Fibroblast of lung (primary cell): ENCODE results near the gene TRIL. TPM values are rescaled to one million over a fixed set of nuclear protein-coding genes. Genes with fewer than 3 reads are reported as not detected.

ENCODE experiments used
- DNase-seq, 2 donors: peaks; one replicate each; pipeline versions ENCODE4 v3.0.0 to v3.0.0-alpha.2; 2010; ENCODE audit warnings: low read depth in 2 of 2
- H2AFZ ChIP-seq: 2 replicates; pipeline ENCODE4 v1.5.1; 2012; ENCODE audit warnings: low read length, control low read depth, inconsistent platforms
- H3K27ac ChIP-seq: 2 replicates; pipeline ENCODE4 v1.5.1; 2011; ENCODE audit warnings: low read length, control low read depth; ENCODE audit not compliant: insufficient read depth
- H3K27me3 ChIP-seq: 2 replicates; pipeline ENCODE4 v1.5.1; 2011; ENCODE audit warnings: mild to moderate bottlenecking, low read length; ENCODE audit not compliant: control insufficient read depth, insufficient read depth
- H3K36me3 ChIP-seq: 2 replicates; pipeline ENCODE4 v1.5.1; 2011; ENCODE audit warnings: low read length; ENCODE audit not compliant: control insufficient read depth, insufficient read depth
- H3K4me1 ChIP-seq: 2 replicates; pipeline ENCODE4 v1.5.1; 2011; ENCODE audit warnings: low read length; ENCODE audit not compliant: control insufficient read depth, insufficient read depth; ENCODE audit errors: extremely low read depth
- H3K4me2 ChIP-seq: 2 replicates; pipeline ENCODE4 v1.5.1; 2011; ENCODE audit warnings: low read length, control low read depth; ENCODE audit not compliant: insufficient read depth; ENCODE audit errors: extremely low read depth
- H3K4me3 ChIP-seq, 4 experiments: fragments of 200-600 bp in 1 of 4; sonication (generic) in 1 of 4; replicated peaks in 1 of 4; 2 replicates each; pipeline ENCODE4 v1.5.1; 2011 to 2016; ENCODE audit warnings: low read length in 4 of 4, low read depth in 3 of 4, mild to moderate bottlenecking in 3 of 4, control low read depth in 2 of 4, inconsistent platforms in 1 of 4, mixed read lengths in 1 of 4; ENCODE audit not compliant: insufficient read depth in 1 of 4; ENCODE audit errors: control extremely low read depth in 1 of 4
- H3K79me2 ChIP-seq: 2 replicates; pipeline ENCODE4 v1.5.1; 2012; ENCODE audit warnings: mild to moderate bottlenecking, low read length, inconsistent platforms; ENCODE audit not compliant: control insufficient read depth, insufficient read depth
- H3K9ac ChIP-seq: 2 replicates; pipeline ENCODE4 v1.5.1; 2011; ENCODE audit warnings: mild to moderate bottlenecking, low read length, control low read depth; ENCODE audit not compliant: insufficient read depth
- H3K9me3 ChIP-seq: 2 replicates; pipeline ENCODE4 v1.5.1; 2012; ENCODE audit warnings: low read depth, low read length; ENCODE audit not compliant: control insufficient read depth, insufficient read depth
- H4K20me1 ChIP-seq: 2 replicates; pipeline ENCODE4 v1.5.1; 2011; ENCODE audit warnings: low read length; ENCODE audit not compliant: control insufficient read depth, insufficient read depth; ENCODE audit errors: extremely low read depth
- EZH2 ChIP-seq: IDR thresholded peaks from 2 replicates; pipeline ENCODE4 v1.5.1; 2012; ENCODE audit warnings: low read length, control low read depth, mild to moderate bottlenecking; ENCODE audit errors: missing control alignments
- polyA plus RNA-seq, 2 donors: library from polyadenylated mRNA; depleted of rRNA in 1 of 2; stranded (reverse) in 1 of 2; unstranded in 1 of 2; fragments of >200 nt; gene quantifications; 2 replicates each; pipeline ENCODE4 v1.2.1, GENCODE V29; 2011 to 2012; ENCODE audit warnings: missing spikeins in 1 of 2
- total RNA-seq: library from RNA; depleted of rRNA; stranded (reverse); fragments of >200 nt; gene quantifications from 2 replicates; pipeline ENCODE4 v1.2.1, GENCODE V29; 2014
- TF ChIP-seq, protein P1 (sequence below), 2 donors: IDR thresholded peaks in 1 of 2; conservative IDR thresholded peaks in 1 of 2; 1 replicate in 1 of 2; 2 replicates in 1 of 2; pipeline ENCODE4 v1.5.1; 2011 to 2012; ENCODE audit warnings: low read length in 2 of 2, control low read depth in 1 of 2, inconsistent platforms in 1 of 2, low read depth in 1 of 2, mild to moderate bottlenecking in 1 of 2

The TRIL gene
- total and polyA plus RNA-seq, 2 donors (not counting 1 experiment from before 2014, with no cell fraction given), result 0.10 to 0.17 TPM

DNA sequence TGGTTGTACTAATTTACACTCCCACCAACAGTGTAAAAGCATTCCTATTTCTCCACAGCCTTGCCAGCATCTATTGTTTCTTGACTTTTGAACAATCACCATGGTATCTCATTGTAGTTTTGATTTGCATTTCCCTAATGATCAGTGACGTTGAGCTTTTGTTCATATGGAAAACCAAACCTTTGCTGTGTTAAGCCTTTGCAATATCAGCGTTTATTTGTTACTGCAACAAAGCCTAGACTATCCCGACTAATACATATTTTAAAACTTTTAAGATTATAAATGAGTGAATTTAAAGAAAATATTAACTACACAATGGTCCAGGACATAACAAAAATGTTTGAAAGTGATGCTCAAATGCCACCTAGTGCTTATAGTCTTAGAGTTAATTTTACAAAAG lies 26.6 kb downstream of the TRIL start:
- Histone ChIP-seq H3K27ac (no peak overlapping the region), H3K79me2 (no peaks in the 10 kb centered on the region), H3K4me3 (no peak overlapping the region), H4K20me1 (no peaks in the 10 kb centered on the region), H3K27me3 (peaks cover 12% of the 10 kb centered on the region), H2AFZ (no peak overlapping the region), H3K9ac (no peak overlapping the region), H3K36me3 (no peaks in the 10 kb centered on the region), H3K9me3 (no peaks in the 10 kb centered on the region), H3K4me2 (no peak overlapping the region), H3K4me1 (no peaks in the 10 kb centered on the region)
- TF ChIP-seq EZH2, result no peak
- no peak for DNase-seq

DNA sequence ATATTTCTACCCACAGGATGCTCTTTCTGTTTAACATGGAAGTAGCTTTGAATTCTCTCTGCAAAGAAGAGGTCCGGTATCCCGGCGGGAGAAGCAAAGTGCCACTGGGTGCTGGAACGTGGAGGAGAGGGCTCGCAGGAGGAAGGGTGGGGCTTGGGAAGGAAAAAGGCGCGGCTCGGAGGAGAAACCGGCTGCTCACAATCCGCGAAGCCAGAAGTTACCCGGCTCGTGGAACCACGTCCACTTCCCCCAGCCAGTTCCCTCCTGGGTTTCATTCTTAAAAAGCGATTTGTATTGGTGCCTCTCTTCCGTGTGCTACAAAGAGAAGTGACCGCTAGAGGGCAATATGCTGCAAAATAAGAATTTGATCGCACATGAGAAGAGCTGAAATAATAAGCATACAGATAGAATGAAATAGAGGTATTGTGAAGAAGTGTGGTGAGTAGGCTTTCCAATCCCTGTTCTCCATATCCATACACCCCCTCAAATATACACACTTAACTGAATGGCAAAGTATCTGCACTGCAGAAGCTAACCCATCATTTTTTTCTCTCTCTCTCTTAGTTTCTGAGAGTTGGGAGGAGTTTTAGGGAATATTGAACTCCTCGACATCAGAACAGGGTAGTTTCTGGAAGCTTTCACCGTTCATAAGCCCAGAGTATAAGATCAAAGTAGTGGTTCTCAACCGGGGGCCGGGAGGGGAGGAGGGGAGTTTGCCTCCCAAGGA lies 31.1 kb downstream of the TRIL start:
- Histone ChIP-seq H3K4me1 (no peaks in the 10 kb centered on the region), H4K20me1 (no peaks in the 10 kb centered on the region)

DNA sequence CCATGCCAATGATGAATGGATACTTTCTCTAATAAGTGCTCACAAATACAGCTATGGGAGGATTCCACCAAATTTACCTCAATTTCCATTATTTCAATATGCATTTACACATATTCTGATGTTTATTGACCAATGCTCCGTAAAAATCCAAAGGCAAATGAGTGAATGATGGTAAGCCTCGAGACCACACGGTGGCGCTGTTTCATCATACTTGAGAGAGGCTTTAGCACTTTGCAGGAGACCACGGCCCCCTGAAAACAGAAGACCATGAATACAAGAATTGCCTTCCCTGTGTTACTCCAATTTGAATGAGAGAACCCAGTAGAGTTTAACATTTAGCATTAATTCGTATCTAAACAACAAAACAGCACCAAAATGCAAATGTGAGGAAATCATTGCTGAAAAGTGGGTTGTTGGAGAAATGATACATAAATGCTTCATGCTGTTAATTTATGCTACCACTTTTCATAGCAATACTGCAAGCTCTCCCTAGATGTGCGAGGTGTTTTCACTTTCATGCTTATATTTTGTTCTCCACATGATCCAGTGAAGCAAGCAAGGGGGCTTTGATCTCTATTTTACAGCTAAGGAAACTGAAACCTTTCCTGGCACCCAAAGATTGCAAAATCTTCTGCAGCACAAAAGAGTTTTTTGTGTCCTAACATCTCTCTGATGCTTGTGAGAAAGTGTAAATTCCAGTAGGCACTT lies 35.4 kb downstream of the TRIL start:
- no peak overlapping the region for H3K27ac ChIP-seq
- H3K4me1 ChIP-seq, result no peaks in the 10 kb centered on the region
- DNase-seq, result peak; percentile 56 to 82
- no peaks in the 10 kb centered on the region for H3K79me2 ChIP-seq
- TF ChIP-seq, protein P1, sequence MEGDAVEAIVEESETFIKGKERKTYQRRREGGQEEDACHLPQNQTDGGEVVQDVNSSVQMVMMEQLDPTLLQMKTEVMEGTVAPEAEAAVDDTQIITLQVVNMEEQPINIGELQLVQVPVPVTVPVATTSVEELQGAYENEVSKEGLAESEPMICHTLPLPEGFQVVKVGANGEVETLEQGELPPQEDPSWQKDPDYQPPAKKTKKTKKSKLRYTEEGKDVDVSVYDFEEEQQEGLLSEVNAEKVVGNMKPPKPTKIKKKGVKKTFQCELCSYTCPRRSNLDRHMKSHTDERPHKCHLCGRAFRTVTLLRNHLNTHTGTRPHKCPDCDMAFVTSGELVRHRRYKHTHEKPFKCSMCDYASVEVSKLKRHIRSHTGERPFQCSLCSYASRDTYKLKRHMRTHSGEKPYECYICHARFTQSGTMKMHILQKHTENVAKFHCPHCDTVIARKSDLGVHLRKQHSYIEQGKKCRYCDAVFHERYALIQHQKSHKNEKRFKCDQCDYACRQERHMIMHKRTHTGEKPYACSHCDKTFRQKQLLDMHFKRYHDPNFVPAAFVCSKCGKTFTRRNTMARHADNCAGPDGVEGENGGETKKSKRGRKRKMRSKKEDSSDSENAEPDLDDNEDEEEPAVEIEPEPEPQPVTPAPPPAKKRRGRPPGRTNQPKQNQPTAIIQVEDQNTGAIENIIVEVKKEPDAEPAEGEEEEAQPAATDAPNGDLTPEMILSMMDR (conservative IDR thresholded peaks at IDR 0.05 in 1 of 2, IDR thresholded peaks at IDR 0.05 in 1 of 2; ENCODE audit: low read depth in 1 of 2, low read length in 2 of 2), result peak; percentile 82 to 86
- TF ChIP-seq EZH2, result no peak
- no peak overlapping the region for H3K9ac ChIP-seq
- H3K4me3 ChIP-seq, result no peak overlapping the region
- H3K27me3 ChIP-seq, result no peaks in the 10 kb centered on the region
- H2AFZ ChIP-seq, result no peak overlapping the region
- H4K20me1 ChIP-seq, result no peaks in the 10 kb centered on the region
- H3K36me3 ChIP-seq, result no peaks in the 10 kb centered on the region
- no peaks in the 10 kb centered on the region for H3K9me3 ChIP-seq
- no peak overlapping the region for H3K4me2 ChIP-seq

More for the DNA sequence above, 31.1 kb downstream of the TRIL start:
- Histone ChIP-seq H3K9ac (no peak overlapping the region), H3K27ac (no peak overlapping the region), H3K79me2 (no peaks in the 10 kb centered on the region), H2AFZ (peak overlapping the region; percentile 56), H3K4me2 (peak overlapping the region; percentile 71), H3K27me3 (peaks cover 2% of the 10 kb centered on the region), H3K4me3 (peak overlapping the region; percentile 34 to 72 (median 54)), H3K36me3 (no peaks in the 10 kb centered on the region), H3K9me3 (no peaks in the 10 kb centered on the region)
- peak; percentile 84 to 94 for DNase-seq
- TF ChIP-seq EZH2, result no peak
- TF ChIP-seq, protein P1 (conservative IDR thresholded peaks at IDR 0.05 in 1 of 2, IDR thresholded peaks at IDR 0.05 in 1 of 2; ENCODE audit: low read depth in 1 of 2, low read length in 2 of 2), result peak; percentile 78 to 82
